NCI-H2196 treated with DMSO at 0.1 percent for 48 hours (cell line): ENCODE results near the gene SHISA9.
A peak's percentile ranks its signal among the peaks of the same experiment; 100 is the strongest.
"Not testable (repeated sequence)": the region's sequence is repeated elsewhere in the genome, so short reads cannot be mapped to it uniquely, and the experiment has no call there.

Experiments
- DNase-seq: peaks from one replicate; lab custom pipeline; 2025; ENCODE audit not compliant: unreplicated experiment; lab: John Stamatoyannopoulos, UW

The SHISA9 gene

GRCh38 chr16:12899529-12900143, 1.8 kb upstream of the SHISA9 start:
- peak; percentile 39 for DNase-seq

- no peak for DNase-seq
Measured at GRCh38 chr16:12900156-12900555, 1.2 kb upstream of the SHISA9 start.

- DNase-seq = no peak
Measured at GRCh38 chr16:12900599-12901203, 697 bp upstream of the SHISA9 start.

- DNase-seq = peak; percentile 59
Measured at GRCh38 chr16:12901204-12901596, 198 bp upstream of the SHISA9 start.

- DNase-seq = no peak
Measured at GRCh38 chr16:12902511-12903372, 1.3 kb downstream of the SHISA9 start.

- DNase-seq = no peak
Measured at GRCh38 chr16:12903407-12904328, 2.3 kb downstream of the SHISA9 start.

- no peak for DNase-seq
Measured at GRCh38 chr16:12904329-12904671, 2.9 kb downstream of the SHISA9 start.

- DNase-seq = no peak
Measured at GRCh38 chr16:12906271-12906670, 4.9 kb downstream of the SHISA9 start.

- DNase-seq = no peak
Measured at GRCh38 chr16:12906765-12907516, 5.5 kb downstream of the SHISA9 start.

GRCh38 chr16:12907670-12908233, 6.4 kb downstream of the SHISA9 start:
- DNase-seq = no peak

- no peak for DNase-seq
Measured at GRCh38 chr16:12917246-12917645, 15.8 kb downstream of the SHISA9 start.

- DNase-seq = no peak
Measured at GRCh38 chr16:12917653-12918052, 16.3 kb downstream of the SHISA9 start.

- no peak for DNase-seq
Measured at GRCh38 chr16:12920739-12921138, 19.3 kb downstream of the SHISA9 start.

- not testable (repeated sequence) for DNase-seq
Measured at GRCh38 chr16:12923640-12924039, 22.2 kb downstream of the SHISA9 start.

- DNase-seq = no peak
Measured at GRCh38 chr16:12925026-12925800, 23.8 kb downstream of the SHISA9 start.

GRCh38 chr16:12927591-12927990, 26.2 kb downstream of the SHISA9 start:
- no peak for DNase-seq

- DNase-seq = no peak
Measured at GRCh38 chr16:12930881-12931280, 29.5 kb downstream of the SHISA9 start.

GRCh38 chr16:12936391-12936790, 35.0 kb downstream of the SHISA9 start:
- DNase-seq = no peak

GRCh38 chr16:12941896-12942295, 40.5 kb downstream of the SHISA9 start:
- DNase-seq = no peak
